H1 (cell line): ENCODE data around the gene CDH2. TPM values are rescaled to one million over a fixed set of nuclear protein-coding genes. Genes with fewer than 3 reads are reported as not detected.

Experiments used
- CTCF ChIA-PET: fragments of 300-600 bp; sonication (Branson Sonifier 250); formaldehyde crosslinking; loops from one replicate; lab custom pipeline; 2021; ENCODE audit not compliant: partially characterized antibody; lab: Charles Lee
- POLR2A ChIA-PET: fragments of 300-600 bp; sonication (Branson Sonifier 250); formaldehyde crosslinking; loops from one replicate; lab custom pipeline; 2021; ENCODE audit warnings: inconsistent platforms; ENCODE audit not compliant: partially characterized antibody; lab: Charles Lee
- DNase-seq, 2 experiments: peaks; one replicate each; pipeline versions ENCODE4 v3.0.0 to v3.0.0-alpha.2; 2010 to 2022; ENCODE audit warnings: low spot score in 2 of 2, low read depth in 1 of 2, mixed read lengths in 1 of 2
- FAIRE-seq: peaks from 2 replicates; lab custom pipeline; 2011; peaks lifted over from hg19 to GRCh38; lab: Jason Lieb, UNC
- H2AFZ ChIP-seq: 2 replicates; pipeline ENCODE4 v1.8.1; 2012; ENCODE audit warnings: low read length, inconsistent platforms
- H2AK5ac ChIP-seq: 2 replicates; pipeline ENCODE4 v1.6.1; 2013; ENCODE audit warnings: low read depth, low read length
- H2BK120ac ChIP-seq: replicated peaks from 2 replicates; pipeline ENCODE3; 2013; ENCODE audit warnings: low read depth, low read length, inconsistent platforms
- H2BK12ac ChIP-seq: 2 replicates; pipeline ENCODE4 v1.6.1; 2013; ENCODE audit warnings: low read depth, low read length
- H2BK15ac ChIP-seq: 2 replicates; pipeline ENCODE4 v1.6.1; 2013; ENCODE audit warnings: low read length
- H2BK20ac ChIP-seq: 2 replicates; pipeline ENCODE4 v1.6.1; 2013; ENCODE audit warnings: low read length
- H2BK5ac ChIP-seq: 2 replicates; pipeline ENCODE4 v1.6.1; 2013; ENCODE audit warnings: low read depth, low read length
- H3K14ac ChIP-seq: 2 replicates; pipeline ENCODE4 v1.6.1; 2013; ENCODE audit warnings: inconsistent platforms; ENCODE audit not compliant: insufficient read length
- H3K18ac ChIP-seq: 2 replicates; pipeline ENCODE4 v1.6.1; 2013; ENCODE audit warnings: low read length; ENCODE audit errors: extremely low read depth
- H3K23ac ChIP-seq: 2 replicates; pipeline ENCODE4 v1.6.1; 2013; ENCODE audit warnings: inconsistent platforms; ENCODE audit not compliant: insufficient read length
- H3K23me2 ChIP-seq: 2 replicates; pipeline ENCODE4 v1.6.1; 2013; ENCODE audit warnings: low read depth, low read length
- H3K27ac ChIP-seq: 2 replicates; pipeline ENCODE4 v1.6.1; 2011; ENCODE audit warnings: low read depth, low read length, inconsistent platforms
- H3K27me3 ChIP-seq, 4 experiments: replicated peaks in 1 of 4; 1 replicate in 1 of 4; 2 replicates in 3 of 4; pipeline versions ENCODE4 v1.6.1 to v1.8.1; 2011 to 2013; ENCODE audit warnings: low read length in 3 of 4, mild to moderate bottlenecking in 3 of 4, inconsistent platforms in 2 of 4, mixed read lengths in 2 of 4, moderate library complexity in 1 of 4; ENCODE audit not compliant: control insufficient read depth in 3 of 4, insufficient read depth in 3 of 4; ENCODE audit errors: extremely low read depth in 1 of 4
- H3K36me3 ChIP-seq, 4 experiments: 2 replicates each; pipeline versions ENCODE4 v1.6.1 to v1.8.1; 2011 to 2013; ENCODE audit warnings: mild to moderate bottlenecking in 4 of 4, low read length in 3 of 4, moderate library complexity in 2 of 4, control low read depth in 1 of 4, inconsistent platforms in 1 of 4; ENCODE audit not compliant: insufficient read depth in 4 of 4, control insufficient read depth in 2 of 4
- H3K4ac ChIP-seq: replicated peaks from 2 replicates; pipeline ENCODE3; 2013; ENCODE audit warnings: low read length, low read depth, mixed read lengths, inconsistent platforms; ENCODE audit not compliant: insufficient read length
- H3K4me1 ChIP-seq, 4 experiments: replicated peaks in 1 of 4; 1 replicate in 1 of 4; 2 replicates in 3 of 4; pipeline versions ENCODE4 v1.6.1 to v1.8.1; 2011 to 2013; ENCODE audit warnings: low read length in 3 of 4, inconsistent platforms in 2 of 4, mixed read lengths in 1 of 4; ENCODE audit not compliant: insufficient read depth in 4 of 4, control insufficient read depth in 3 of 4
- H3K4me2 ChIP-seq, 2 experiments: 2 replicates each; pipeline versions ENCODE4 v1.6.1 to v1.8.1; 2011 to 2013; ENCODE audit warnings: low read depth in 2 of 2, low read length in 2 of 2, control low read depth in 1 of 2, inconsistent platforms in 1 of 2, mild to moderate bottlenecking in 1 of 2; ENCODE audit not compliant: insufficient read depth in 1 of 2
- H3K4me3 ChIP-seq, 4 experiments: fragments of 200-600, 300-600 bp in 1 of 4; sonication (generic), shearing (Covaris generic), sonication (Bioruptor Twin) in 1 of 4; 2 replicates each; pipeline versions ENCODE4 v1.5.1 to v1.8.1; 2011 to 2016; ENCODE audit warnings: low read length in 4 of 4, low read depth in 3 of 4, control low read depth in 2 of 4, inconsistent platforms in 2 of 4, mild to moderate bottlenecking in 2 of 4, mixed read lengths in 1 of 4, moderate library complexity in 1 of 4; ENCODE audit not compliant: insufficient read depth in 2 of 4; ENCODE audit errors: extremely low read depth in 1 of 4
- H3K56ac ChIP-seq: replicated peaks from 2 replicates; pipeline ENCODE3; 2013; ENCODE audit warnings: low read depth, mild to moderate bottlenecking, mixed read lengths, low read length, inconsistent platforms; ENCODE audit not compliant: insufficient read length
- H3K79me1 ChIP-seq: 2 replicates; pipeline ENCODE4 v1.6.1; 2013; ENCODE audit warnings: low read depth, low read length, control low read depth
- H3K79me2 ChIP-seq, 2 experiments: 2 replicates each; pipeline versions ENCODE4 v1.6.1 to v1.8.1; 2012 to 2013; ENCODE audit warnings: low read length in 2 of 2, mild to moderate bottlenecking in 2 of 2, inconsistent platforms in 1 of 2; ENCODE audit not compliant: insufficient read depth in 2 of 2, control insufficient read depth in 1 of 2
- H3K9ac ChIP-seq, 4 experiments: replicated peaks in 1 of 4; 1 replicate in 1 of 4; 2 replicates in 3 of 4; pipeline versions ENCODE4 v1.6.1 to v1.8.1; 2011 to 2013; ENCODE audit warnings: low read depth in 3 of 4, low read length in 3 of 4, control low read depth in 2 of 4, mild to moderate bottlenecking in 2 of 4, moderate library complexity in 2 of 4, inconsistent platforms in 1 of 4; ENCODE audit errors: extremely low read depth in 1 of 4
- H3K9me3 ChIP-seq, 2 experiments: 2 replicates each; pipeline versions ENCODE4 v1.6.1 to v1.8.1; 2012 to 2013; ENCODE audit warnings: mild to moderate bottlenecking in 2 of 2, moderate library complexity in 2 of 2, control low read depth in 1 of 2, inconsistent platforms in 1 of 2, low read depth in 1 of 2, low read length in 1 of 2, mixed read lengths in 1 of 2; ENCODE audit not compliant: insufficient read depth in 2 of 2
- H4K20me1 ChIP-seq, 2 experiments: replicated peaks in 1 of 2; 2 replicates each; pipeline versions ENCODE3 to v1.8.1; 2011 to 2013; ENCODE audit warnings: inconsistent platforms in 2 of 2, low read length in 2 of 2, mild to moderate bottlenecking in 1 of 2; ENCODE audit not compliant: insufficient read depth in 2 of 2, control insufficient read depth in 1 of 2
- H4K5ac ChIP-seq: 2 replicates; pipeline ENCODE4 v1.6.1; 2013; ENCODE audit warnings: low read length, low read depth, mixed read lengths, inconsistent platforms; ENCODE audit not compliant: insufficient read length
- H4K8ac ChIP-seq: 2 replicates; pipeline ENCODE4 v1.8.0; 2013; ENCODE audit warnings: mild to moderate bottlenecking, moderate library complexity, low read length, inconsistent platforms; ENCODE audit not compliant: insufficient read depth; ENCODE audit errors: extremely low read depth
- H4K91ac ChIP-seq: replicated peaks from 2 replicates; pipeline ENCODE3; 2013; ENCODE audit warnings: low read length, mixed read lengths, inconsistent platforms; ENCODE audit not compliant: insufficient read length
- BRCA1 ChIP-seq: IDR thresholded peaks from 2 replicates; pipeline ENCODE4 v1.6.1; 2012; ENCODE audit warnings: low read depth, low read length, improper control_type of control experiment
- GTF2F1 ChIP-seq: IDR thresholded peaks from 2 replicates; pipeline ENCODE4 v1.6.1; 2012; ENCODE audit warnings: low read depth, low read length, improper control_type of control experiment, borderline replicate concordance
- MAX ChIP-seq: IDR thresholded peaks from 2 replicates; pipeline ENCODE4 v1.6.1; 2012; ENCODE audit warnings: inconsistent platforms
- POLR2AphosphoS5 ChIP-seq: IDR thresholded peaks from 2 replicates; pipeline ENCODE4 v1.6.1; 2011; ENCODE audit warnings: low read depth, low read length
- RNF2 ChIP-seq: fragments of 200-900, 300-1000 bp; sonication (generic); IDR thresholded peaks from 2 replicates; pipeline ENCODE4 v1.7.1; 2016; ENCODE audit warnings: borderline replicate concordance, low read depth, mild to moderate bottlenecking, antibody characterized with exemption, low read length; ENCODE audit not compliant: poor library complexity, severe bottlenecking; ENCODE audit errors: missing control alignments
- SIN3A ChIP-seq, 2 experiments: IDR thresholded peaks in 1 of 2; conservative IDR thresholded peaks in 1 of 2; 2 replicates each; pipeline ENCODE4 v1.6.1; 2011 to 2012; ENCODE audit warnings: low read length in 2 of 2, improper control_type of control experiment in 1 of 2, low read depth in 1 of 2, mild to moderate bottlenecking in 1 of 2
- SP4 ChIP-seq: IDR thresholded peaks from 2 replicates; pipeline ENCODE4 v1.6.1; 2012; ENCODE audit warnings: low read length, inconsistent platforms
- YY1 ChIP-seq: IDR thresholded peaks from 2 replicates; pipeline ENCODE4 v1.6.1; 2011; ENCODE audit warnings: low read depth, mild to moderate bottlenecking, low read length
- WGBS, 2 experiments: shearing (Covaris generic) in 1 of 2; methylation state at CpG; one replicate each; pipeline versions ENCODE4 v1.1.6 to v1.1.7; 2013 to 2015; ENCODE audit warnings: low lambda C conversion rate in 2 of 2, mixed read lengths in 2 of 2, inconsistent platforms in 1 of 2, low coverage in 1 of 2, missing lambda C conversion rate in 1 of 2; ENCODE audit not compliant: insufficient replicate concordance in 2 of 2, insufficient coverage in 1 of 2, insufficient read length in 1 of 2; ENCODE audit errors: extremely low coverage in 1 of 2, missing lambda C conversion rate in 1 of 2; 5-methylcytosine and 5-hydroxymethylcytosine counted together
- polyA plus RNA-seq, 7 experiments: library from polyadenylated mRNA; depleted of rRNA in 3 of 7; stranded (reverse) in 5 of 7; unstranded in 2 of 7; fragments of >200 nt in 5 of 7; fragments of 200-250 nt in 2 of 7; gene quantifications; 1 replicate in 5 of 7; 2 replicates in 1 of 7; 4 replicates in 1 of 7; pipeline versions ENCODE4 v1.2.1 to v1.2.3, GENCODE V29; 2011 to 2013; ENCODE audit warnings: missing spikeins in 2 of 7, mixed read lengths in 2 of 7
- total RNA-seq: library from RNA; stranded (reverse); fragmentation: NEBNext Ultra II Directional; extraction: Animal tissue kit (Norgen Biotek cat#: 25700); gene quantifications from 2 replicates; pipeline ENCODE4 v1.2.1, GENCODE V29; 2021

Gene CDH2
- total and polyA plus RNA-seq, 2 of the 8 experiments (the other 6 are each of a cell fraction or from before 2014, with no cell fraction given) = 15.0 to 56.5 TPM

- DNase-seq (no peak), FAIRE-seq (no peak)
- Histone ChIP-seq H3K23ac (no peak overlapping the region), H2BK15ac (no peak overlapping the region), H3K79me2 (no peaks in the 10 kb centered on the region), H3K79me1 (no peaks in the 10 kb centered on the region), H4K91ac (no peak overlapping the region), H3K56ac (no peak overlapping the region), H3K4me3 (no peak overlapping the region), H4K8ac (no peak overlapping the region), H3K27ac (no peak overlapping the region), H3K36me3 (no peaks in the 10 kb centered on the region; a peak in 1 of 8 replicates), H2BK20ac (no peak overlapping the region), H3K4me2 (no peak overlapping the region), H2AK5ac (no peak overlapping the region), H2BK120ac (no peak overlapping the region), H3K9ac (no peak overlapping the region), H3K9me3 (no peaks in the 10 kb centered on the region), H3K27me3 (no peaks in the 10 kb centered on the region), H4K20me1 (no peaks in the 10 kb centered on the region), H3K4me1 (no peaks in the 10 kb centered on the region), H3K4ac (no peak overlapping the region), H2AFZ (no peak overlapping the region), H4K5ac (no peak overlapping the region), H2BK12ac (no peak overlapping the region), H3K18ac (no peak overlapping the region), H3K23me2 (no peaks in the 10 kb centered on the region; the same call in 1 of the 2 replicates), H2BK5ac (no peak overlapping the region), H3K14ac (no peak overlapping the region)
- ChIA-PET CTCF (interaction anchor here (0.6 to 1.4 kb wide), 2 partner anchors 13 to 61 kb away, joined by 4 read pairs; no protein-coding TSS in a partner anchor), POLR2A (no interaction called here)
- WGBS, 2 experiments = 83% methylated on average over 2 of the region's 2 CpGs; no CpG with 5 or more reads in 1 of the 2 experiments
- TF ChIP-seq BRCA1 (no peak), YY1 (no peak), RNF2 (no peak), POLR2AphosphoS5 (no peak), GTF2F1 (no peak), MAX (no peak), SIN3A (conservative IDR thresholded peaks at IDR 0.05 in 1 of 2, IDR thresholded peaks at IDR 0.05 in 1 of 2; ENCODE audit: low read depth in 1 of 2, low read length in 2 of 2) (no peak), SP4 (no peak)
Observed at GRCh38 chr18:27991391-27991790, 185.5 kb downstream of the CDH2 start.
